SK-N-MC (cell line): ENCODE results near the gene ZNF536.

ENCODE experiments used
- DNase-seq: peaks from one replicate; pipeline ENCODE4 v3.0.0-alpha.2; 2011; ENCODE audit warnings: low read depth, low spot score
- H3K27ac ChIP-seq: fragments of 200-600 bp; sonication (generic); 2 replicates; pipeline ENCODE4 v1.5.1; 2016; ENCODE audit warnings: mixed run types
- H3K36me3 ChIP-seq: fragments of 200-600 bp; sonication (generic); 2 replicates; pipeline ENCODE4 v1.6.1; 2017; ENCODE audit warnings: antibody characterized with exemption, low read length, mixed read lengths; ENCODE audit not compliant: insufficient read depth
- H3K4me3 ChIP-seq: fragments of 200-600 bp; sonication (generic); 2 replicates; pipeline ENCODE4 v1.5.1; 2016
- H3K9ac ChIP-seq: fragments of 200-600 bp; sonication (generic); 2 replicates; pipeline ENCODE4 v1.8.0; 2017; ENCODE audit warnings: mixed run types, mixed read lengths; ENCODE audit not compliant: insufficient read length
- H3K9me3 ChIP-seq: fragments of 200-600 bp; sonication (generic); 2 replicates; pipeline ENCODE4 v1.6.1; 2017; ENCODE audit warnings: low read depth, mild to moderate bottlenecking, antibody characterized with exemption, low read length, moderate library complexity, mixed read lengths
- EZH2 ChIP-seq: fragments of 200-600 bp; sonication (generic); IDR thresholded peaks from one replicate; pipeline ENCODE4 v1.6.1; 2017; ENCODE audit warnings: antibody characterized with exemption
- FOXP2 ChIP-seq: optimal IDR thresholded peaks from 2 replicates; pipeline ENCODE3; 2011; ENCODE audit warnings: mild to moderate bottlenecking, moderate library complexity; ENCODE audit not compliant: insufficient read depth; ENCODE audit errors: extremely low read length, control extremely low read depth
- POLR2AphosphoS5 ChIP-seq: IDR thresholded peaks from 2 replicates; pipeline ENCODE4 v1.6.1; 2012; ENCODE audit warnings: mild to moderate bottlenecking, low read depth, low read length, borderline replicate concordance

The ZNF536 gene

DNA sequence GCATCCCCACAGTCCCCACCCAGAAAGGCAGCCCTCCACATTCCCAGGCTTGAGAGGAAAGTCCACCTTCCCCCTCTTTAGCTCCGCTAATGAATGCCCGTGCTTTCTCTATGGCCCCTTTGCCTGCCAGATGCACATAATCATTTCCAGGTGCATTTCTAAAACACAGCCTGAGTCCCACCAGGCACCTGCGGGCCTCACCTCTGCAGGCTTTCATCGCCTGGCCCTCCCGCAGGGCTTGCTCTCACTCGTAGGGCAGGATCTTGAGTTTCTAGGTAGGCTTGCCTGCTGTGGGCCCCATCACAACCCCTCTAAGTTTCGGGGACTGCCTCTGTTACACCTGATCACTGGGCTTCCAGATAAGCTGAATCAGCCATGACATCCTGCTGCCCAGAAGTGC, 173.6 kb downstream of the ZNF536 start:
- Histone ChIP-seq H3K27ac (no peak overlapping the region), H3K9ac (no peak overlapping the region), H3K36me3 (no peaks in the 10 kb centered on the region), H3K9me3 (no peaks in the 10 kb centered on the region), H3K4me3 (no peak overlapping the region)
- DNase-seq, result no peak
- TF ChIP-seq POLR2AphosphoS5, result no peak
- no peak for TF ChIP-seq EZH2
- TF ChIP-seq FOXP2, result no peak

DNA sequence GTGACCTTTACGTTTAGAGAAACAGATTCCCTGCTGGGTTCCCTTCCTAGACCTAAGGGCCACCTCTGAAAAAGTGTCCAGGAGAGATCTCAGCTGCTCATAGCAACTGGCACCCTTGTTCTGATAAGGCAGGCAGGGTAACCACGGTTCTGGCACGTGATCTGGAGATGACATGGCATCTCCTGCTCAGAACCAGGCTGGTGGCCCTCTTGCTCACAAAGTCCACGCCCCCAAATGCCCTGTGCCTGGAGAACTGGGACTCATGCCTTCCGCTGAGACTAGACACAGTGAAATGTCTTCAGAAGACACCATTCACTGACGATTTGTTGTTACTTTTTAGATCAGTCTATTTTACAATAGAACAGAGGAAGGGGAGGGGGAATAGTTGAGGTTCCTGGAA, 174.1 kb downstream of the ZNF536 start:
- H3K9ac ChIP-seq, result no peak overlapping the region
- H3K36me3 ChIP-seq, result no peaks in the 10 kb centered on the region
- H3K27ac ChIP-seq, result no peak overlapping the region
- TF ChIP-seq EZH2 (no peak), FOXP2 (no peak)
- no peak for DNase-seq
- no peaks in the 10 kb centered on the region for H3K9me3 ChIP-seq
- H3K4me3 ChIP-seq, result no peak overlapping the region

DNA sequence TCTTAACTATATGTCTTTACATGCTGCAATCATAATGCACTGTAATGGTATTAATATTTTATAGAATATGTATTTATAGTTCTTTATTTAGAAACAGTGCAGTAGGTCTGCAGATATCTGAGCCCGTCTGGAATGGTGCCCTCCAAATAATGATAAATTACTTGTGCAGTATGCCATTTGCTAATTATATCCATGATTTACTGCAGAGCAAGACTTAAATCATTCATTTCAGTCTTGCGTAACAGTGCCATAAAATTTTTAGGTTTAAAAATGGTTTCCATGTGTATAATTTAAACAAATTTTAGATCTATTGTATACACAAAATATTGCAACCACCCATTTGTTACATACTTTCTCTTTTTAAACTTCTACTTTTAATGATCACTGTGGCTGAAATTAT, 175.1 kb downstream of the ZNF536 start:
- peak; percentile 12 for DNase-seq
- Histone ChIP-seq H3K4me3 (no peak overlapping the region), H3K36me3 (no peaks in the 10 kb centered on the region), H3K27ac (no peak overlapping the region), H3K9me3 (no peaks in the 10 kb centered on the region), H3K9ac (no peak overlapping the region)
- TF ChIP-seq FOXP2 (no peak), POLR2AphosphoS5 (no peak), EZH2 (no peak)

DNA sequence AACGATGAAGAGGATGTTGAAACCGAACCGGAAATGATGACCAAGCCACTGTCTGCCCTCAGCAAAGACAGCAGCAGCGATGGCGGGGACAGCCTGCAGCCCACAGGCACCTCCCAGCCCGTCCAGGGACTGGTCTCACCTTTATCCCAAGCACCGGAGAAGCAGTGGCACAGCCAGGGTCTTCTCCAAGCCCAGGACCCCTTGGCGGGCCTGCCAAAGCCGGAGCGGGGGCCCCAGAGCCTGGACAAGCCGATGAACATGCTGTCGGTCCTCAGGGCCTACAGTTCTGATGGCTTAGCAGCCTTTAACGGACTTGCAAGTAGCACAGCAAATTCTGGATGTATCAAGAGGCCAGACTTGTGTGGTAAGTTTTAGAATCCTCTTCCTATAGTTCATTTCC, 177.0 kb downstream of the ZNF536 start:
- no peak overlapping the region for H3K9ac ChIP-seq
- TF ChIP-seq FOXP2, result no peak
- TF ChIP-seq POLR2AphosphoS5, result no peak
- no peak for TF ChIP-seq EZH2
- no peak for DNase-seq
- H3K9me3 ChIP-seq, result no peaks in the 10 kb centered on the region
- no peak overlapping the region for H3K27ac ChIP-seq
- no peak overlapping the region for H3K4me3 ChIP-seq
- H3K36me3 ChIP-seq, result no peaks in the 10 kb centered on the region

DNA sequence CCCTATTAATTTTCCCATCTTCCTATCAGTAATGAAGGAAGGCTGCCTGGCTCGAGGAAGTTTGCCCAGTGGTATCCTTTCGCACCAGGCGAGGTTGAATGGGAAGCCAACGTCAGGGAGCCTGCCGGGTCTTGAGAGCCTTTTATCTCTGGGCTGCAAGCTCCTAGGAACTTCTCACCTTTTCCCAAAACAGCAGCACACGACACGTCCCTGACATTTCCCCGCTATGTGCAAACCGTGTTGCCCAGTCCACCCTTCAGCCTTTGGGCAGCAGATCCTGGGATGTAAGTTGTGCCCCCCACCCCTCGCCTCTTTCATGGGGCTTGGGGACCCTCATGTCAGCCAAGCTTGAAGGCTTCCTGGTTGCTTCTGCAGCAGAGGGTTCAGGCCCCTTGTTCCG, 179.1 kb downstream of the ZNF536 start:
- Histone ChIP-seq H3K27ac (no peak overlapping the region), H3K9me3 (no peaks in the 10 kb centered on the region), H3K36me3 (no peaks in the 10 kb centered on the region), H3K9ac (no peak overlapping the region), H3K4me3 (no peak overlapping the region)
- TF ChIP-seq POLR2AphosphoS5 (no peak), EZH2 (no peak), FOXP2 (no peak)
- DNase-seq, result no peak

DNA sequence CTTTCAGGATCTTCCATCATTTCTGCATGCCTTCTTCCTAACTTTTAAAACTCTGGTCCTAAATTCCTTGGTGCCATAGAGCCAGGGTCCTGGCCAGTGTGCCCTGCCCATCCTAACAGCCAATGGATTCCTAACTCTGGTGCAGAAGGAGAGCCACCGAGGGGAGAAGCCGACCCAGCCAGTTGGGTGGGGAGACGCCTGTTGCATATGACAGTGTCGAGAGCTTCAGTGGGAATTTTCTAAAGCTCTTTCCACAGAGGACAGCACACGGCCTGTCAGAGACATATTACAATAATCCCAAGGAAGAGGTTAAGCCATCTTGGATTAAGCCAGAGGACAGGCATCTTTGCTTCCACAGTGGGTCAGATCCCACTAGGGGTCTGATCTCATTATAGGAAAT, 180.4 kb downstream of the ZNF536 start:
- H3K36me3 ChIP-seq, result no peaks in the 10 kb centered on the region
- TF ChIP-seq EZH2 (no peak), POLR2AphosphoS5 (no peak)

DNA sequence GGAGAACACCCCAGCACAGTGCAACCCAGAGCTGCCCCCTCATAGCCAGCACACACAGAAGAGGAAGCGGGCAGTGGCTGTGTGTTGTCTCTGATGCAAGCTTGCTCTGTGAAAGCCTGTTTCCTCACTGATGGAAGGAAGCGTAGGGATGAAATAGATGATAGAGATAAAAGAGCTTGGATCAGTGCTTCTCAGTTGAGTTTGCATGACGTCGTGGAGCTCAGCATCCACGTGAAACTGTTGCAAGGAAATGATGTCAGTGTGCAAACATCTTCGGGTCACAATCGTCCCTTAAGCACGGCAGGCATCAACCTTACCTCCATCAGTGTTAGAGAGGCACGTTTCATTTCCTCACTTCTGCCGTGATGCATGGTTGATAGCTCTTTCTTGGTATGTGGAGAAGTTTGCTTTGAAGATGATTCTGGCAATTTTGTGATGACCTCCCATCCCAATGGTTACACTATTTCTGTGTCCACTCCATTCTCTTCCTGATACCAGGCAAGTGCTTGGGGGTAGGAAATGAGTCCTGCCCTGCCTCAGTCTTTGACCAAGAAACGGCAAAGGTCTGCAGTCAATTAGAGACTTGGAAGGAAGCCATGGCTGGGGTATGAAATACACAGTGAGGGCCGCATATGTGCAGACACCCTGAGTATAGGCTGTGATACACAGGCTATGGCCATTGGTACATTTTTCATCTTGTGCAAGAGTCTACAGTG, 183.0 kb downstream of the ZNF536 start:
- Histone ChIP-seq H3K27ac (no peak overlapping the region), H3K36me3 (no peaks in the 10 kb centered on the region), H3K9me3 (no peaks in the 10 kb centered on the region), H3K4me3 (no peak overlapping the region), H3K9ac (no peak overlapping the region)
- DNase-seq, result no peak
- TF ChIP-seq POLR2AphosphoS5 (no peak), FOXP2 (no peak), EZH2 (no peak)

More for the DNA sequence above, 180.4 kb downstream of the ZNF536 start:
- no peak for DNase-seq
- no peak overlapping the region for H3K4me3 ChIP-seq
- H3K9me3 ChIP-seq, result no peaks in the 10 kb centered on the region
- no peak overlapping the region for H3K9ac ChIP-seq
- H3K27ac ChIP-seq, result no peak overlapping the region

DNA sequence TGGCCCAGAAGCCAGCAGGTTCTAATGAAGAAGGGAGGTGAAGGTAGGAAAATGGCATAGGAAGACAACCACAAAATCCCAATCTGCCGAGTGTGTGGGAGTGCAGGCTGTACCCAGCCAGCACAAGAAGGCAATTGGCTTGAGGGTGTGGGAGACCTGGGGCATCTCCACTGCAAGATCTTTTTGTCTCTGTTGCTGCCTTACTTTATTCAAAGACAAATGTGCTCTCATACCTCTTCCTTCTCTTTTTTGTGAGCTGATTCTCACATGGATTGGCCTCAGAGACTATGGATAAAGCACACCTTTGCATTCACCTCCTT, 183.6 kb downstream of the ZNF536 start:
- no peak overlapping the region for H3K9ac ChIP-seq
- no peak for DNase-seq
- no peaks in the 10 kb centered on the region for H3K36me3 ChIP-seq
- H3K27ac ChIP-seq, result no peak overlapping the region
- no peak overlapping the region for H3K4me3 ChIP-seq
- TF ChIP-seq POLR2AphosphoS5, result no peak
- H3K9me3 ChIP-seq, result no peaks in the 10 kb centered on the region

DNA sequence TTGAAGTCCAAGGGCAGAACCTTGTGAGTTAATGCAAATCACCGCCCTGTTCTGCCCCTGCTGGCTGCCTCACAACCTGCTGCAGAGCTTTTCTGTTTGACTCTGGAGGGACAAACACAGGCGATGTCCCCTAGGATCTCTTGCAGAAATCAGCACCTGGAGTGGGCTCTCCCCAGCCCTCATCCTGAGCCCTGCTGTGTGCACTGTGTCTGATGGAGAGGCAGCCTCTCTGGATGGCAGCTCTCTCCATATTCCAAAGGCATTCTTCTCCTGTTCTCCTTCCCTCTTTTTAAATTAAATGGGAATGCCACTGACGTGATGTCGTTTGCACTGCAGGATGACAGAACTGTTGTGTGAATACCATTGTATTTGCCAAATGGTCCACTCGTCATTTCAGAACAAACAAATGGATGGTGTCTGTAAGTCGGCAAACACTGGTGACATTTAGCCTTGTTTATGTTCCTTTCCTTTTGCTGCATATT, 184.1 kb downstream of the ZNF536 start:
- no peak for DNase-seq
- TF ChIP-seq FOXP2 (no peak), EZH2 (no peak), POLR2AphosphoS5 (no peak)
- H3K9ac ChIP-seq, result no peak overlapping the region
- no peaks in the 10 kb centered on the region for H3K36me3 ChIP-seq
- H3K4me3 ChIP-seq, result no peak overlapping the region
- H3K27ac ChIP-seq, result no peak overlapping the region
- no peaks in the 10 kb centered on the region for H3K9me3 ChIP-seq
